Measurements from ENCODE around the gene RTTN.

RTTN gene

GRCh38 chr18:70074116-70074515 lies 131.4 kb downstream of the RTTN start:
- no peak overlapping the region for H3K27ac ChIP-seq (ENCODE audit: low read depth, low read length)
- H3K9me3 ChIP-seq (ENCODE audit: insufficient read depth, low read length), result no peaks in the 10 kb centered on the region
- no peak overlapping the region for H2AFZ ChIP-seq (ENCODE audit: low read depth, low read length, severe bottlenecking)
- no peaks in the 10 kb centered on the region for H3K27me3 ChIP-seq (ENCODE audit: low read length)
- no peak overlapping the region for H3K4me2 ChIP-seq (ENCODE audit: low read depth, low read length, poor library complexity, severe bottlenecking)
- H3K9me2 ChIP-seq (replicated peaks; ENCODE audit: insufficient read depth, low read length), result no peaks in the 10 kb centered on the region
- TF ChIP-seq CTCF (IDR thresholded peaks at IDR 0.05; ENCODE audit: insufficient read depth, low read length, poor library complexity, severe bottlenecking) (no peak), EZH2phosphoT487 (conservative IDR thresholded peaks at IDR 0.05; ENCODE audit: low read length) (no peak)
- no peak overlapping the region for H3K9ac ChIP-seq (ENCODE audit: low read length)
- no peaks in the 10 kb centered on the region; the same call in 1 of the 2 replicates for H4K20me1 ChIP-seq (ENCODE audit: low read depth, low read length)
- H3F3A ChIP-seq (ENCODE audit: insufficient read depth), result no peaks in the 10 kb centered on the region
- H3K36me3 ChIP-seq (ENCODE audit: low read length), result peaks cover 22% of the 10 kb centered on the region; the same call in 1 of the 2 replicates
- H3K4me3 ChIP-seq (ENCODE audit: insufficient read depth, low read length, poor library complexity, severe bottlenecking), result no peak overlapping the region
- H3K79me2 ChIP-seq (ENCODE audit: insufficient read depth, low read length), result no peaks in the 10 kb centered on the region

DNA sequence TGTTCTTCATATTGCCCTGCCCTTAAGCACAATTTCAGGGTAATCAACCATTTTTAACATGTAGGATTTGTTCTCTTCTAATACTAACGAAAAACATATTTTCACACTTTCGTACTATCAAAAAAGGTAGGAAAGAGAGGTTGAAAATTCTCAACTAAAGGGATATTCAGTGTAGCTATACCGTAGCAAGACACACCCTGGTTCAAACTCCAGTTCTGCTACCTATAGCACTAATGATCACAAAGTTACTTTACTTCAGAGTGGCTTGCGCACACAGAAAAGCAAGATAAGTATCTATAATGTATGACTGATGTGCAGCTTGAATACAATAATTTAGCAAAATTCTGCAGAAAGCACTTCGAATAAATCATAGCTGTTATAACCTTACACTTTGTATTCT lies 132.1 kb downstream of the RTTN start:
- no peak overlapping the region for H3K4me3 ChIP-seq (ENCODE audit: insufficient read depth, low read length, poor library complexity, severe bottlenecking)
- H3K9ac ChIP-seq (ENCODE audit: low read length), result no peak overlapping the region
- H3K9me2 ChIP-seq (replicated peaks; ENCODE audit: insufficient read depth, low read length), result no peaks in the 10 kb centered on the region
- TF ChIP-seq CTCF (IDR thresholded peaks at IDR 0.05; ENCODE audit: insufficient read depth, low read length, poor library complexity, severe bottlenecking), result no peak
- no peaks in the 10 kb centered on the region for H3K79me2 ChIP-seq (ENCODE audit: insufficient read depth, low read length)
- no peaks in the 10 kb centered on the region for H3K9me3 ChIP-seq (ENCODE audit: insufficient read depth, low read length)
- no peaks in the 10 kb centered on the region; the same call in 1 of the 2 replicates for H4K20me1 ChIP-seq (ENCODE audit: low read depth, low read length)
- H2AFZ ChIP-seq (ENCODE audit: low read depth, low read length, severe bottlenecking), result no peak overlapping the region
- no peak overlapping the region for H3K4me2 ChIP-seq (ENCODE audit: low read depth, low read length, poor library complexity, severe bottlenecking)
- no peaks in the 10 kb centered on the region for H3F3A ChIP-seq (ENCODE audit: insufficient read depth)
- no peak overlapping the region for H3K27ac ChIP-seq (ENCODE audit: low read depth, low read length)
- H3K36me3 ChIP-seq (ENCODE audit: low read length), result peaks cover 18% of the 10 kb centered on the region; the same call in 1 of the 2 replicates
- H3K27me3 ChIP-seq (ENCODE audit: low read length), result no peaks in the 10 kb centered on the region

DNA sequence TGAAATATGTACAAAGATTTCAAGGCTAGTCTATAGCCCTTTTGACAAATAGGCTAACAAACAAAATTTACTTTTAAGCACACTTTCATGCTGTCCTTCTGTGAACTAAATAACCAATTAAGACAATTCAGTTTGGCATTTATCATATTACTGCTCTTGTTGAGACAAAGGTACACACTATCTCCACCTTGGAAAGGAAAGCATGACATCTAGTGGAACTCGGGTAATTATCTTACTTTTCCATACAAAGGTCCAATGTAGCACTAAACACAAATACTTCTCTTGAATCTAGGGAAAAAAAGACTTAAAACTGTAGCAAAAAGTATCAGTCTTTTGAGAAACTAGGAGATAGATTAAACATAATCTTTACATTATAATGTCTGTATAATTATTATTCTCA lies 132.8 kb downstream of the RTTN start:
- Histone ChIP-seq H3K4me2 (ENCODE audit: low read depth, low read length, poor library complexity, severe bottlenecking) (no peak overlapping the region), H3K27me3 (ENCODE audit: low read length) (no peaks in the 10 kb centered on the region), H3K9me3 (ENCODE audit: insufficient read depth, low read length) (no peaks in the 10 kb centered on the region), H3K79me2 (ENCODE audit: insufficient read depth, low read length) (no peaks in the 10 kb centered on the region), H4K20me1 (ENCODE audit: low read depth, low read length) (no peaks in the 10 kb centered on the region; the same call in 1 of the 2 replicates), H2AFZ (ENCODE audit: low read depth, low read length, severe bottlenecking) (no peak overlapping the region), H3K9me2 (replicated peaks; ENCODE audit: insufficient read depth, low read length) (no peaks in the 10 kb centered on the region), H3K27ac (ENCODE audit: low read depth, low read length) (no peak overlapping the region), H3K4me3 (ENCODE audit: insufficient read depth, low read length, poor library complexity, severe bottlenecking) (no peak overlapping the region), H3K36me3 (ENCODE audit: low read length) (peaks cover 16% of the 10 kb centered on the region; the same call in 1 of the 2 replicates), H3K9ac (ENCODE audit: low read length) (no peak overlapping the region), H3F3A (ENCODE audit: insufficient read depth) (no peaks in the 10 kb centered on the region)
- TF ChIP-seq EZH2phosphoT487 (conservative IDR thresholded peaks at IDR 0.05; ENCODE audit: low read length) (no peak), CTCF (IDR thresholded peaks at IDR 0.05; ENCODE audit: insufficient read depth, low read length, poor library complexity, severe bottlenecking) (no peak)

All from SU-DHL-6 (cell line).